Measurements from ENCODE around the gene SIRT3.

DNA sequence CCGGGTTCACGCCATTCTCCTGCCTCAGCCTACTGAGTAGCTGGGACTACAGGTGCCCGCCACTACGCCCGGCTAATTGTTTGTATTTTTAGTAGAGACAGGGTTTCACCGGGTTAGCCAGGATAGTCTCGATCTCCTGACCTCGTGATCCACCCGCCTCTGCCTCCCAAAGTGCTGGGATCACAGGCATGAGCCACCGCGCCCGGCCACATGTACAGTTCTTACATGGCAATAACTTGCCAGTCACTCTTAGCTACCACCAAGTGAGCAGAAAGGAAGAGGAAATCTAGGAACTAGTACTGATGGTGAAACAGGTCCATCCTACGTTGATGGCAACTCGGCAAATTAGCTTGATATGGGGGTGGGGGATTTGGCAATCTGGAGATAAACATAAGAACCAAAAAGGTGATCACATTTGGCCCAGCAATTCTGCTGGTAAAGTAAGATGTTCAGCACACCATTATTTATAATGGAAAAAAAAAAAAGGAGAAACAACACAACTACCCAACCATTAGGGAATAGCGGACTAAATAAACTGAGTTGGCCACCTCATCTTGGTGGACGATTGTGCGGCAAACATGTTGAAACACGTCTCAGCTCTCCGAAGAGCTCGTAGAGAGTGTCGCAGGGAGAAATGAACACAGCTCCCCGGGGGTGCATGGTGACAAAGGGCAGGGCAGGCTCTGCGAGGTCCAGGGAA lies 47.4 kb upstream of the SIRT3 start:
- TF ChIP-seq, protein P1, sequence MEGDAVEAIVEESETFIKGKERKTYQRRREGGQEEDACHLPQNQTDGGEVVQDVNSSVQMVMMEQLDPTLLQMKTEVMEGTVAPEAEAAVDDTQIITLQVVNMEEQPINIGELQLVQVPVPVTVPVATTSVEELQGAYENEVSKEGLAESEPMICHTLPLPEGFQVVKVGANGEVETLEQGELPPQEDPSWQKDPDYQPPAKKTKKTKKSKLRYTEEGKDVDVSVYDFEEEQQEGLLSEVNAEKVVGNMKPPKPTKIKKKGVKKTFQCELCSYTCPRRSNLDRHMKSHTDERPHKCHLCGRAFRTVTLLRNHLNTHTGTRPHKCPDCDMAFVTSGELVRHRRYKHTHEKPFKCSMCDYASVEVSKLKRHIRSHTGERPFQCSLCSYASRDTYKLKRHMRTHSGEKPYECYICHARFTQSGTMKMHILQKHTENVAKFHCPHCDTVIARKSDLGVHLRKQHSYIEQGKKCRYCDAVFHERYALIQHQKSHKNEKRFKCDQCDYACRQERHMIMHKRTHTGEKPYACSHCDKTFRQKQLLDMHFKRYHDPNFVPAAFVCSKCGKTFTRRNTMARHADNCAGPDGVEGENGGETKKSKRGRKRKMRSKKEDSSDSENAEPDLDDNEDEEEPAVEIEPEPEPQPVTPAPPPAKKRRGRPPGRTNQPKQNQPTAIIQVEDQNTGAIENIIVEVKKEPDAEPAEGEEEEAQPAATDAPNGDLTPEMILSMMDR (IDR thresholded peaks at IDR 0.05; ENCODE audit: insufficient read depth, low read length): no peak
- TF ChIP-seq, protein P2, sequence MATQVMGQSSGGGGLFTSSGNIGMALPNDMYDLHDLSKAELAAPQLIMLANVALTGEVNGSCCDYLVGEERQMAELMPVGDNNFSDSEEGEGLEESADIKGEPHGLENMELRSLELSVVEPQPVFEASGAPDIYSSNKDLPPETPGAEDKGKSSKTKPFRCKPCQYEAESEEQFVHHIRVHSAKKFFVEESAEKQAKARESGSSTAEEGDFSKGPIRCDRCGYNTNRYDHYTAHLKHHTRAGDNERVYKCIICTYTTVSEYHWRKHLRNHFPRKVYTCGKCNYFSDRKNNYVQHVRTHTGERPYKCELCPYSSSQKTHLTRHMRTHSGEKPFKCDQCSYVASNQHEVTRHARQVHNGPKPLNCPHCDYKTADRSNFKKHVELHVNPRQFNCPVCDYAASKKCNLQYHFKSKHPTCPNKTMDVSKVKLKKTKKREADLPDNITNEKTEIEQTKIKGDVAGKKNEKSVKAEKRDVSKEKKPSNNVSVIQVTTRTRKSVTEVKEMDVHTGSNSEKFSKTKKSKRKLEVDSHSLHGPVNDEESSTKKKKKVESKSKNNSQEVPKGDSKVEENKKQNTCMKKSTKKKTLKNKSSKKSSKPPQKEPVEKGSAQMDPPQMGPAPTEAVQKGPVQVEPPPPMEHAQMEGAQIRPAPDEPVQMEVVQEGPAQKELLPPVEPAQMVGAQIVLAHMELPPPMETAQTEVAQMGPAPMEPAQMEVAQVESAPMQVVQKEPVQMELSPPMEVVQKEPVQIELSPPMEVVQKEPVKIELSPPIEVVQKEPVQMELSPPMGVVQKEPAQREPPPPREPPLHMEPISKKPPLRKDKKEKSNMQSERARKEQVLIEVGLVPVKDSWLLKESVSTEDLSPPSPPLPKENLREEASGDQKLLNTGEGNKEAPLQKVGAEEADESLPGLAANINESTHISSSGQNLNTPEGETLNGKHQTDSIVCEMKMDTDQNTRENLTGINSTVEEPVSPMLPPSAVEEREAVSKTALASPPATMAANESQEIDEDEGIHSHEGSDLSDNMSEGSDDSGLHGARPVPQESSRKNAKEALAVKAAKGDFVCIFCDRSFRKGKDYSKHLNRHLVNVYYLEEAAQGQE (IDR thresholded peaks at IDR 0.05; ENCODE audit: insufficient replicate concordance, low read depth): no peak

Measured in HL-60 (cell line).